Gastrocnemius medialis (tissue), 4 donors: ENCODE data around the gene METTL2B.
"Not testable (repeated sequence)": the region's sequence is repeated elsewhere in the genome, so short reads cannot be mapped to it uniquely, and the experiment has no call there.

Experiments used
- POLR2A ChIP-seq, 2 donors: fragments of 450-650 bp; IDR thresholded peaks; one replicate each; pipeline ENCODE4 v1.6.1; 2017; ENCODE audit warnings: antibody characterized with exemption in 2 of 2, mild to moderate bottlenecking in 2 of 2, moderate library complexity in 2 of 2
- TF ChIP-seq, protein P1 (sequence below), 5 experiments: fragments of 450-650 bp in 3 of 5; fragments of 200-600 bp in 2 of 5; sonication (generic) in 2 of 5; IDR thresholded peaks in 4 of 5; conservative IDR thresholded peaks in 1 of 5; 1 replicate in 4 of 5; 2 replicates in 1 of 5; pipeline ENCODE4 v1.5.1; 2016 to 2019; ENCODE audit warnings: antibody characterized with exemption in 5 of 5, mild to moderate bottlenecking in 3 of 5, moderate library complexity in 3 of 5

DNA sequence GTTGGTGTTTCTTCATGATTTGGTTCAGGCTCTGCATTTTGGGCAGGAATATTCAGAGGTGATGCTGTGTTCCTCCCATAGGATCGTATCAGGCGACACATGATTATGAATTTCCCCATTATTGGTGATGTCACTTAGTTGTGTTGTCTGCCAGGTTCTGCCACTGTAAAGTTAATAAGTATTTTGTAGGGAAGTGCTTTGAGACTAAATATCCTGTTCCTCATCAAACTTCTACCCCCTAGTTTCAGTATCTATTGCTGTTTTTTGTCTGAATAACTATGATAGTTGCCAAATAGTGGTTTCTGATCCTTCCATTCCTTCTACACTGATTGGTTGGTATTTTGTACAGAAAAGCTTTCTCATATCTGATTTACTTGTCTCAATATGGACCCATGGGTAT lies 28.9 kb downstream of the METTL2B start:
- TF ChIP-seq, protein P1, sequence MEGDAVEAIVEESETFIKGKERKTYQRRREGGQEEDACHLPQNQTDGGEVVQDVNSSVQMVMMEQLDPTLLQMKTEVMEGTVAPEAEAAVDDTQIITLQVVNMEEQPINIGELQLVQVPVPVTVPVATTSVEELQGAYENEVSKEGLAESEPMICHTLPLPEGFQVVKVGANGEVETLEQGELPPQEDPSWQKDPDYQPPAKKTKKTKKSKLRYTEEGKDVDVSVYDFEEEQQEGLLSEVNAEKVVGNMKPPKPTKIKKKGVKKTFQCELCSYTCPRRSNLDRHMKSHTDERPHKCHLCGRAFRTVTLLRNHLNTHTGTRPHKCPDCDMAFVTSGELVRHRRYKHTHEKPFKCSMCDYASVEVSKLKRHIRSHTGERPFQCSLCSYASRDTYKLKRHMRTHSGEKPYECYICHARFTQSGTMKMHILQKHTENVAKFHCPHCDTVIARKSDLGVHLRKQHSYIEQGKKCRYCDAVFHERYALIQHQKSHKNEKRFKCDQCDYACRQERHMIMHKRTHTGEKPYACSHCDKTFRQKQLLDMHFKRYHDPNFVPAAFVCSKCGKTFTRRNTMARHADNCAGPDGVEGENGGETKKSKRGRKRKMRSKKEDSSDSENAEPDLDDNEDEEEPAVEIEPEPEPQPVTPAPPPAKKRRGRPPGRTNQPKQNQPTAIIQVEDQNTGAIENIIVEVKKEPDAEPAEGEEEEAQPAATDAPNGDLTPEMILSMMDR (IDR thresholded peaks at IDR 0.05 in 4 of 5, conservative IDR thresholded peaks at IDR 0.05 in 1 of 5): not testable (repeated sequence)
- TF ChIP-seq POLR2A (IDR thresholded peaks at IDR 0.05): not testable (repeated sequence)
